Right renal pelvis (tissue), 4 donors: ENCODE data around the gene ORMDL2. TPM values are rescaled to one million over a fixed set of nuclear protein-coding genes. Genes with fewer than 3 reads are reported as not detected.
"Not testable (repeated sequence)": the region's sequence is repeated elsewhere in the genome, so short reads cannot be mapped to it uniquely, and the experiment has no call there.

Experiments
- DNase-seq, 4 donors: peaks; one replicate each; pipeline ENCODE4 v3.0.0-alpha.2; 2013; ENCODE audit warnings: low read depth in 4 of 4, low spot score in 3 of 4, missing footprints in 1 of 4
- polyA plus RNA-seq, 4 donors: library from polyadenylated mRNA; unstranded; fragments of 120-200 nt; gene quantifications; one replicate each; pipeline ENCODE4 v1.2.1, GENCODE V29; 2013; ENCODE audit not compliant: insufficient read length in 4 of 4

ORMDL2 gene
- polyA plus RNA-seq, 4 donors, result 30.4 to 35.2 (median 32.6) TPM

DNA sequence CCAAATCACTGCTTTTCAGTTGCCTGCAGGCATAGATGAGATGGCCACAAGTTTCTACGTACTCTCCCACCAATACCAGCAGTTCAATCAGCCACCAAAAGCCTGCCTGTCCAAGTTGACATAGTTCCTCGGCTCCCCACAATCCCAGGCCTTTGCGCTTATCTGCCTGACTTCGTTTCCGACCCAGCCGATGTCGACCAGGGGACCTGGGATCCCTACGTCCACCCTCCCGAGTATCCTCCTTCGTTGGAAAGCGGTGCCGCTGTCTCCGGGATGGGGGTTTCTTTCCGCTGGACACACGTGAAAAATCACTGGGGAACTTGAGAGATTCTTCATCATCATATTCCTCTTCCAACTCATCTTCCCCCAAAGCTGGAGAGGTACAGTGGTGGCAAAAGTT lies 10.0 kb downstream of the ORMDL2 start:
- no peak for DNase-seq

DNA sequence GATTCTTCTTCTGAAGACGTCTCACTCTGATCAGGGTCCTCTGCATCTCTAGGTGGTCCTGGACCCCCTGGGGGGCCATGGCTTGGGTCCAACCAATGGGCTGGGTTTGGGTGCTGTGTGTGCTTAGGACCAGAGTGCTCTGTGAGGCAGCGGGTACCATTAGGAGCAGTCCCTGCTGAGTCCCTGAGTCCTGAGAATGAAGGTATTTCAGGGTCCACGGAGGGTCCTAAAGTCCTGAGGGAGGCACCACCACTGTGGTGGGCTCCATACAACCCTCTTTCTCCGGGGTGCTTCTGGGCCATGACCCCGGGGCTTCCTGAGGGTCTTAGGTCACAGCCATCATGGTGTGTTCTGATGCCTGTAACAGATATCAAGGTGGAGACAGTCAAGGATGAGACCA lies 10.5 kb downstream of the ORMDL2 start:
- DNase-seq, result no peak

DNA sequence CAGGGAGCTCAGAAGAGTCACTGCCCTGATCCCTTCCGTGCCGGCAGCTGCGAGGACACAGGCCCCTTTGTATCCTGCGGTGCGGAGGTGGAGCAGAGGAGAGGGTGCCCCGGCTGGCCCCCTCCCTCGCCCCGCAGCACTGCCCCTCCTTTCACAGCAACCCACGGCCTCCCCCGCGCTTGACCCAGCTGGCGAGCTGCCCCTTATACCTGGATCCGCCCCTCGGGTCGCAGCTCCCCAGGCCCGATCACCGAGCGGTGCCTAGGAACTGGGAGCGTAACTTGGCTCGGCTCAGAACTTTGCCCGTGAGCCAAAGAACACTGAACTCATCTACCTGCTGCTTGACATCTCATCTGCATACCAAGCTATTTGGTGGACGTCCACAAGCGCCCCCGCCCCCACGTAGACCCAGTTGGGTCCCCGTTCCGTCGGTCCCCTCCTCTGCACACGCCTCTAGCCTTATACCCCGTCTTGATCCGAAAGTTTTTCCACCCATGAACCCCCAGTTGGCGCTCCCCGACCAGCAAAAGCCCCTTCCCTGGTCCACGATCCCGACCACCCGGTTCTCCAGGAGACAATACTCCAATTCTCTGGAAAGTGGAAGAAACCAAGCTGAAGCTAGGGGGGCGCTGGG lies 12.2 kb downstream of the ORMDL2 start:
- DNase-seq, result peak in 1 of 4 donors; percentile 22

DNA sequence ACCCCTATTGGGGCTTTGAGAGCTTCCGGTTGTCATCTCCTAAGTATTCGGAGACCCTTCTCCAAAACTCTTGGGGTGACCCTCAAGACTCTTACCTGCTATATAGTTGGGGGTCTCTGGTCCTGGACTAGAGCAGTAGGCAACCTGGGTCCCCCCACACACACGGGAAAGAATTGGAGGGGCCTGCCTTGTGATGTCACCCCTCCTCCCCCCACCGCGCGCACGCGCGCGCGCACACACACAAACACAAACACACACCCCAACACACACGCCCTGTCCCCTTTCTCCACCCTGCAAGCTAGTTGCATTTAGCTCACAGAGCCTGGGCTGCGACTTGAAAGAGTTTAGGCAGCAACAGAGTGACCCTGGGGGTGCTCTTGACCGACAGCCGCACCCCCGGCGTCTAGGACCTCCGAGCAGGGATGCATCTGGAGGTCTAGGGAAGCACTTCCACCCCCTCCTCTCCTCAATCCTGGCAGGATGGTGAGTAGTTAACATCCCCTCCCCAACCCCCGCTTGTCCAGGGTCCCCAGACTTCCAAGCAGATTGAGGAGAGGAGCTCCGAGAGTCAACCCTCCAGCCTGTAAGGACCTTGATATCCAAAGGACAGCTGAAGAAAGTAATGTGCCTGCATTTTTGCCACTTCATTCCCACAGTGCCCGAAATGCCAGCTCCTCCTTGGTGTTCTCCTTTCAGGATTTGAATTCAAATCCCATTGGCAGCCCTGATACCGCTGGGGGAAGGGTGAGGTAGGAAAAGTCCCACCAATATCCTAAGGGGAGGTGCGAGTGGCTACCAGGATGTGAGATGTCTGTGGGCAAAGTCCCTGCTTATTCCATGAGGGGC lies 13.0 kb downstream of the ORMDL2 start:
- DNase-seq, result peak; percentile 78 to 87 (median 83)

DNA sequence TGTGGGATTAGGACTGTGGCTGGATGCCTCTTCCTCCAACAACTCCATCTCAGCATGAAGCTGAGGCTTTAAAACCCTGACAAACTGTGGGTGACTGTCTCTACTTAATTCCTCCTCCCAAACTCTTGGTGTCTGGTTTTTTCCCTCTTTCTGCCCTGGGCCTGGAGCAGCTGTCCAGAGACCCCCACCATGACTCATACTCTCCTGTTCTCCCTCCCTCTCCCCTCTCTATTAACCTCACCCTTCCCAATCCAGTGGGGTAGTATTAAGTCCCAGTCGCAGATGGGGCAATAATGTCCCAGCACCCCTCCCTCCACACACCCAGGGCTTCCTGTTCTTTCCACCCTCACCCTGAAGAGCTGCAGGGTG lies 13.6 kb downstream of the ORMDL2 start:
- DNase-seq, result no peak

DNA sequence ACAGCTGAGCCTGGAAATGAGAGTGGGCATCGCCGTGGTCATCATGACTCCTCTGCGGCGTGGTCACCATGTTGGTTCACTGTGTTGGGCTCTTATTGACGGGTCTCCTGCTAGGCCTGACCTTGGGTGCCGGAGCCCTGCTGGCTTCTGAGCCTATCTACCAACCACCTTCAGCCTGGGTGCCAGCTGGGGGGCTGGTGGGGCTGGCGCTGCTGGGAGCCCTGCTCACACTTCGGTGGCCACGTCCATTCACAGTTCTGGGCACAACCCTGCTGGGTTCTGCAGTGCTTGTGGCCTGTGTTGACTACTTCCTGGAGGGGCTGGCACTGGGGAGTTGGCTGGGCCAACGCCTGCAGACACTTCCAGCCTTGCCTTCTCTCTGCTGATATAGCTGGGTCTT lies 15.2 kb downstream of the ORMDL2 start:
- DNase-seq, result no peak

DNA sequence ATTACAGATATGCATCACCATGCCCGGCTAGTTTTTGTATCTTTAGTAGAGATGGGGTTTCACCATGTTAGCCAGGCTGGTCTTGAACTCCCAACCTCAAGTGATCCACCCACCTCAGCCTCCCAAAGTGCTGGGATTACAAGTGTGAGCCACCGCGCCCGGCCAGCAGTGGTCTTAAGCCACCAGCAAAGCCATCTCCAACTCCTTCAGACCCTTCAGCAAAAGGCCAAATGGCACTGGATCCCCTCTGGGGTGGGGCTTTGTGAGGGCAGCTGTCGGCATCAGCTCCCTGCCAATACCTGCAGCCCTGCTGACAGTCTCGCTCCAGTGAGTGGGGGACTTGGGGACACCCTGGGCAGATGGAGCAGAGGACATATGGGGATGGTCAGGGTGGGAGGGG lies 16.6 kb downstream of the ORMDL2 start:
- not testable (repeated sequence) for DNase-seq

DNA sequence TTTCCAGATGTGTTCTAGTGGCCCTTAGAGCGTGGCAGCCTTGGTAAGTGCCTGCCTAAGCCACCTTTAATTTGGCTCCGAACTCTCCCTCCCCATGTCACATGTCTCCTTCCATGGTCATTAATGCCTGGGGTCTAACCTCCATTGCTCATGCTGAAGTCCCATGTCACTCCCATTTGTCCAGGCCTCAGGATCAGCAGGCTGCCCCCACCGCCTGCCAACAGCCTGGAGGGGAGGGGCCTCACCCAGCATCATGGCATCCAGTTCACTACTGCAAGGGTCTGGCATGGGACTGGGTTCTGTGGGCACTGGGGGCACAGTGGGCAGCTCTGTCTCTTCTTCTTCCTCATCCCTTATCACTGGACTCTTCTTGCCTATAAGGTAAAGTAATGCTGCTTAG lies 20.5 kb downstream of the ORMDL2 start:
- DNase-seq, result no peak

DNA sequence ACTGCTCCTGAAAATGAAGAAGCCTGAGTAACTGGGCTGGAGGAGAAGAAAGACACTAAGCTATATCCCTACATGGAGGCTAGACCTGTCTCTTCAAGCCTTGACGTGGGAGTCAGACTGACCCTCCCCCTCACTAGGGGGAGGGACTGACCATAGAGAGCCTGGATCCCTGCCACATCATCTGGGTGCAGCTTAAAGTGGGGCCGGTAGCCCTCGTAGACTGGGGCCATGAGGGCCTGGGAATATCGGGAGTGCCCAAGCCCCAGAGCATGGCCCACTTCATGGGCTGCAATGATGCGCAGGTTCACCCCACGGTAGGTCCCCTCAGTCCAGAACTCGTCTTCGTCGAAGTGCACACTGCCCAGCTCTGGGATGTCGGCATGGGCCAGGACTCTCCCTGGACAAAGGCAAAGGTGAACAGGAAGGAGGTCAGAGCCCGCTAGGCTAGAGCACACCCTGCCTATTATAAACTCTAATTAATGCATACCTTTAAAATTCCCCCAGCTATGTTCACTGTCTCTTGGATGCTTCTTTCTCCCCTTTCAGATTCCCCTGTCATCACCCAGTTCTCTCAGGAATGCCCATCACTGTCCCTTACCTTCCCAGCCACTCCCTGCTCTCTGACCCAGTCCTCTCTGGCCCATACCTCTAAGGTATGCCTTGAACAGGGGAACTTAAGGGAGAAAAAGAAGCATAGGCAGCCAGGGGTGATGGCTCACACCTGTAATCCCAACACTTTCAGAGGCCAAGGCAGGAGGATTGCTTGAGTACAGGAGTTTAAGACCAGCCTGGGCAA lies 21.7 kb downstream of the ORMDL2 start:
- no peak for DNase-seq

DNA sequence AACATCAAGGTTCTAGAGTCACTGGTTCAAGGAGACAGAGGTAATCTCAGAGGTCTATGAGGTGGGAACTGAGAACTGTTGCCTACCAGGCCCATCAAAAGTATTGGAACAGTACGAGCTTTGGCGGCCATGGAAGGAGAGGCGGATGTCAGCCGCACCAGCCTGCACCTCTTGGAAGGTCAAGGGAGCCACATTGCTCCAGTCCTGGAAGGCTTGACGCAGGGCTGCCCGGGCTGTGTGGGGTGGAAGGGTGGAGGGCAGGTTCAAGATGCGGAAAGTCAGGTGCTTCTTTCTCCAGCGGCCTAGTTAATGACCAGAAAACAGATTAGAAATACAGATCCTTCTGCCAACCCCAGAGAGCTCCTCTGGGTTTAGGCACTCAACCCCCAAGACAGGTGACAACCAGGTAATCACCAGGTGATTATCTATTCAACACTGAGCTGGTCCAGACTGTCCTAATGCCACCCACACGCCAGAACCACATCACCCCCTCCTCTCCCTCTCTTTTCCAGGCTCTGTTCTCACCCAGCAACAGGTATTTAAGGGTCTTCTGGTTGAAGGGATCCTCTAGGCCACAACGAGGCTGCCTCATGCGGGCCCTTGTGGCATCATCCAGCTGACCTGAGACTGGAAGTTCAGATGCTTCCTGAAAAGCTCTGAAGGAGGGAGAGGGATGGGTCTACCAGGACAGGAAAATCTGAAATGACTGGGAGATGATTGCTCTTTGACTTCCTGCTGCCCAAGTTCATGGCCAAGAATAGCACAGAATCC lies 22.9 kb downstream of the ORMDL2 start:
- no peak for DNase-seq

DNA sequence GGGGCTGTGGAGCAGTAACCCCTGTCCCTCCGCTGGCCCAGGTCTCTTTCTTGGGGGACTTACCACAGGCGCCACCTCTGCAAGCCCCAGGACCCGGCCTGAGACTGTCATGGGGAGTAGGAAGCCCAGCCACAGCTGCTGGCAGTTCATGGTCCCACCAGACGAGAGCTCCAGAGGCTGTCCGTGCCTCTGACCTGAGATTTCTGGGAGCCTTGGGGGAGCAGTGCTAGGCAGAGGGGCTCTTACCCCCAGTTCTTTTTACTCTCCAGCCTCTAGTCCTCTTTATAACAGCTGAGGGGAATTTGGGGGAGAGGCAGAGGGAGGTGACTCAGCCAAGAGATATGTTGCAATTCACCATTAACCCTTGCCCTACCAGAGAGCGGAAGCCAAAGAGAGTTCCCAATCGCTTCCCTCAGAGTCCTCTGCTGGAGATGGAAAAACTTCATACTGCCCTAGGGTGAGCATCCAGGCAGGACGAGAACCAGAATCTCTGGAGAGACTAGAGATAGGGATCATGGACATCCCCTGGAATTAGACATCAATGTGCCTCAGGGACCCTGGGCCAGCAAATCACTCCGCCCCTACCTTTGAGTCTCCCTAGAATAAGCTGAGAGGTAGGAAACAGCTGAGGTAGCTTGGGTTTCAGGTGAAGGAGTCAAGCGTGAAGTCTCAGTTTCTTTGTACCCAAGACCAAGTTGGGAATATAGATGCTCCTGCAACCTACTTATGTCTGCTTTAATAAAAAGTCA lies 25.0 kb downstream of the ORMDL2 start, which contains the start of gene MMP19:
Gene MMP19, minus strand, starts transcription at position 256 of the 749 bp plus-strand sequence. Its CDS starts 106 bp downstream, at position 150.
- DNase-seq, result no peak

DNA sequence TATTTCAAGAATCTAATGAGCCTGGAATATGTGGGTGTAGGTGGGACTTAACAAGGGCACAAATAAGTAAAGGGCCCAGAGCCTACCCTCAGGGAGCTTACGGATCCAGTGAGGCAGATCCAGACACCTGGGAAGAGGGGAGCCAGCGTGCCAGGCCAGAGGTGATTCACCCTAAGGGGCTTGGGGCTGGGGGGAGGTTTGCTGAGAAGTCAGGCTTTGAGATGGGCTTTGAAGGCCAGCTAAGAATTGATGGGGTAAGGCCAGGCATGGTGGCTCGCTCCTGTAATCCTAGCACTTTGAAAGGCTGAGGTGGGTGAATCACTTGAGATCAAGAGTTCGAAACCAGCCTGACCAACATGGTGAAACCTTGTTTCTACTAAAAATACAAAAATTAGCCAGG lies 25.6 kb downstream of the ORMDL2 start:
- DNase-seq, result no peak

DNA sequence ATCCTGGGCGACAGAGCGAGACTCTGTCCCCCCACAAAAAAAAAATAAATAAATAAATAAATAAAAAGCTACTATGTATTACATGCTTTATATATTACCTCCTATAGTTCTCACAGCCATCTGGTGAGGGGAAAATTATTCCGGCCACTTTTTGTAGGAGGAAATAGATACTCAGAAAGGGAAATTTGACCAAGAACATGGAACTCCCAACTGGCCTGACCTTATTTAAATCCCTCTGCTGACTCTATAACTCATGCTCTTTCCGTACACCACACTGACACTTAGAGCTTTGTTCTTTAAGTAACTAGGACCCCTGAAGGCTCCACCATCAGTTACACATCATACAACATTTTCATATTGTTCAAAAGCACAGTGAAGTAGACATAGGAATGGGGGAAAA lies 27.1 kb downstream of the ORMDL2 start:
- no peak for DNase-seq

DNA sequence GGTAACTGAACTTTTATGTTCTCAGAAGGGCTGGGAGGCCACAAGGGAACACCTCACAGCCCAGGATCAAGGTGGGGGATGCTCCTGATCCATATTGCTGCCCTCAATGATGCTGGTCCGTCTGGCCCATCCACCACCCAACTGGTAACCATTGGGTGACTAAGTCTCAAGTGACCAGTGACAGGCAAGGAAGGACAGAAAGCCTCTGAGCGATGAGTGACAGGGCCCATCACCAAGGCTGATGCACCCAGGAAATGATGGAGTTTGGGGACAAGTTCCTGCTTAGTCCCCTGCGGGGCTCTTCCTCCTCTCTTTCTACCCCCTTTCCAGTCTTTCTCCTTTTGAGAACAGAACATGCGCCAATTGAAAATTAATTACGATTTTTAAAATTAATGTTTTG lies 27.5 kb downstream of the ORMDL2 start:
- DNase-seq, result no peak

DNA sequence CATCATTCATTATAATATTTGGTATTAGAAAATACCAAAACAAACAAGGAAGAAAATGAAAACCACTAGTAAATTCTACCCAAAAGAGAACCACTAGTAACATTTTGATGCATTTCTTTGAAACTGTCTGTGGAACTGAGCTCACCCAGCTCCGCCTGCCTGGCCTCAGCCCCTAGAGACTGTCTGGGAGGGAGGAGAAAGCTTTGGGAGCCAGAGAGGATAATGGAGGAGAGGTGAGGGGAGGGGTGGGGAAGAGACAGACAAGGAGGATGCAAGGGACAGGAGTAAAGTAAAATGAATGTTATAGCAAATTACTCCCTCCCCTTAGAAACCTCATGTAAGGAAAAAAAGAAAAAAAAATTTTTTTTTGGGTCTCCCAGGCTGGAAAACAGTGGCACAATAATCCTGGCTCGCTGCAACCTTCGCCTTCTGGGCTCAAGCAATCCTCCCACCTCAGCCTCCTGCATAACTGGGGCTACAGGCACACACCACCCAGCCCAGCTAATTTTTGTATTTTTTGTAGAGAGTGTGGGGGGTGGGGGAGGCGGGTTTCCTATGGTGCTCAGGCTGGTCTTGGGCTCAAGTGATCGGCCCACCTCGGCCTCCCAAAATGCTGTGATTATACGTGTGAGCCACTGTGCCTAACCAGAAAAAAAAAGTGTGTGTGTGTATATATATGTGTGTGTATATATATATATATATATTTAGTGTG lies 28.1 kb downstream of the ORMDL2 start:
- no peak for DNase-seq

DNA sequence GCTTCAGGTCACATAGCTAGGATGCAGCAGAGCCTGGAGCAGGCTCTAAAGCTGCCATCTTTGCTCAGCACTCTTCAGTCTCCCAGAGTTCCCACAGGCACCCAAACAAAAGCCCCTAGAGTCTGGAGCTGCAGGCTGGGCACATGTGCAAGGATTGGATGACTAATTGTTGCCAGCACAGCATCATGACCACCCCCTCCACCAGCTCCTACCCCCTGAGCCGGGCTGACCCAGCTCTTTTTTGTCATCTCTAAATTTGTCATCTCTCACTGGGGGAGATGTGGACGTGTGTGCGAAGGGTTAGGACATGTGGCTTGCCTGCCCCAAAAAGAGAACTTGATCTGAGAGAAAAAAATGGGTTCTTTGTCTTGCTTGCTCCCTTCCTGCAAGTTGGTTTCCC lies 29.2 kb downstream of the ORMDL2 start:
- no peak for DNase-seq

DNA sequence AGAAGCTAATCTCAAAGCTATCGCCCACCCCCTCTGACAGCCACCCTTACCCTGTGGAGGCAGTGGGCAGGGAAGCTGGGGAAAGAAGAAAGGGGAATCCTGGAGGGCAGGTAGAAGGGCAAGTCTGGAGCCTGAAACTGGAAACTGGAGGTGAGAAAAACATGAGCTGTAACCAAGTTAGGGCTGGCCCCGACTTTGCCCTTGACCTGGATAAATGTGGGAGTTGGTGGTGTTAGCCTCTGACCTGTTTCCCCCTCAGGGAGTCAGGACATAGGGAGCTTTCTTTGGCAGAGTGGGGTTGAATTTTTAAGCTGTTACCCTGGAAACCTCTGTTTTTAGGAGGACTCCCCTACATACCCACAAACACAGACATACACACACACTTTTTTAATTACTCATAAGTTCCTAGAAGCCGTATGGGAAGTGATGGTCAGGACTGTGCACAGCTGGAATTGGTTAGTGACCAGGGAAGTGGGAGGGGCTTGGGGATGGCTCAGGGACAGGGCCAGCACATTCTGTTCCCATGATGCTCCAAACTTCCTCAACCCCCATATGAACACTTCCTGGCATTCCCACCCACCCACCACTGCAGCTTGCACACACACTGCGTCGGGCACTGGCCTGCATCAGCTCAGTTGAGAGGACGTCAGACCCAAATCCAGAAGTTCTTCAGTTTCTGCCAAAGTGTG lies 29.9 kb downstream of the ORMDL2 start:
- DNase-seq, result peak in 3 of 4 donors; percentile 59 to 74 (median 68)

DNA sequence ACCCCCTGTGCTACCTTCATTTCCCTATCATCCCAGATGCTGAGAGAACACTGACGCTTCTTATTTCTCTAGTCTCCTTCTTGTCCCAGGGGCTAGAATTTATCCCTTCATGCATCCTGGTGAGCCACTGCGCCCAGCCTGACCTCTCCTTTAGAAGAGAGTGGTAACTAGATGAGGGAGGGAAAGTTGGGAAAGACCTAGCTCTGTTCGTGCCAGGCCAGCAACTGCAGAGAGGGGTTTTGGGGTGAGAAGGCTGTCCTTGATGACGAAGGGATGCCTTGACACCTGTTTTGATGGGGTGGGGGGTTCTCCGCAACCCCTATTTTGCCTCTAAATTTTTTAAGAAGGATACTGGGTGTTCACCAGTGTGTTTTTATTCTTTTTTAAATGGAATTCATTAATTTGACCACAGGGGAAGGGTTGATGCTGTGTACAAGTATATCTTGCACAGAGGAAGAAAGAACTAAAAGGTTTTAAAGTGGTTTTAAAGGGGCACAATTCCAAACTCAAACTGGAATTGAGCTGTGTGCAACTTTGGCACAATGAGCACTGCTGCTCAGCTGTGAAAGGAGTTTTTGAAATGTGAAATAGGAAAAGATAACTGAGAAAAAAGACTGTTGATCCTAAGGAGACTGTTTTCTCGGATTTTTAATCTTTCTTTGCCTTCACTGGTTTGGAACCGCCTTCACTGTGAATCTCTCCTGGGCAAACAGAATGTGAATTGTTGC lies 31.9 kb downstream of the ORMDL2 start:
- no peak for DNase-seq
